Left renal pelvis (tissue), 4 donors: ENCODE measurements around the gene HOXC6. TPM values are rescaled to one million over a fixed set of nuclear protein-coding genes. Genes with fewer than 3 reads are reported as not detected.
A peak's percentile ranks its signal among the peaks of the same experiment; 100 is the strongest.

Experiments used
- DNase-seq, 4 donors: peaks; one replicate each; pipeline ENCODE4 v3.0.0-alpha.2; 2013; ENCODE audit warnings: low read depth in 4 of 4, low spot score in 3 of 4
- polyA plus RNA-seq, 4 donors: library from polyadenylated mRNA; unstranded; fragments of 120-200 nt; gene quantifications; one replicate each; pipeline ENCODE4 v1.2.1, GENCODE V29; 2013; ENCODE audit not compliant: insufficient read length in 4 of 4

The HOXC6 gene
- polyA plus RNA-seq, 4 donors: 32.8 to 90.5 (median 41.9) TPM

- no peak for DNase-seq
Measured at GRCh38 chr12:54051874-54052437, 23.7 kb downstream of the HOXC6 start.

- no peak for DNase-seq
Measured at GRCh38 chr12:54052438-54053002, 24.3 kb downstream of the HOXC6 start.

- no peak for DNase-seq
Measured at GRCh38 chr12:54053003-54053750, 24.9 kb downstream of the HOXC6 start.

GRCh38 chr12:54053751-54054741 is 25.8 kb downstream of the HOXC6 start, which contains the start of gene HOXC4:
TSS of gene HOXC4 (plus strand) at chr12:54053835. CDS start at chr12:54053923, 88 bp downstream.
- DNase-seq: peak in 1 of 4 donors; percentile 93

- DNase-seq: no peak
Measured at GRCh38 chr12:54054742-54055194, 26.5 kb downstream of the HOXC6 start.

GRCh38 chr12:54055552-54055951 is 27.3 kb downstream of the HOXC6 start:
- DNase-seq: no peak

GRCh38 chr12:54056110-54056509 is 27.9 kb downstream of the HOXC6 start:
- no peak for DNase-seq

GRCh38 chr12:54058128-54058768 is 30.0 kb downstream of the HOXC6 start:
- DNase-seq: no peak

GRCh38 chr12:54059668-54060067 is 31.4 kb downstream of the HOXC6 start:
- no peak for DNase-seq

GRCh38 chr12:54060174-54060974 is 32.1 kb downstream of the HOXC6 start:
- DNase-seq: no peak

GRCh38 chr12:54060975-54061778 is 32.9 kb downstream of the HOXC6 start:
- no peak for DNase-seq

- DNase-seq: no peak
Measured at GRCh38 chr12:54065677-54066076, 37.4 kb downstream of the HOXC6 start.

GRCh38 chr12:54066408-54066807 is 38.2 kb downstream of the HOXC6 start:
- DNase-seq: no peak

GRCh38 chr12:54068418-54069070 is 40.3 kb downstream of the HOXC6 start:
- DNase-seq: no peak

GRCh38 chr12:54071942-54072341 is 43.7 kb downstream of the HOXC6 start:
- DNase-seq: no peak

- DNase-seq: no peak
Measured at GRCh38 chr12:54074308-54074707, 46.1 kb downstream of the HOXC6 start.

GRCh38 chr12:54075409-54075808 is 47.2 kb downstream of the HOXC6 start:
- no peak for DNase-seq

GRCh38 chr12:54075974-54076373 is 47.7 kb downstream of the HOXC6 start:
- no peak for DNase-seq
